Ureter (tissue), 1 donor: Measurements from ENCODE around the gene COL15A1. TPM values are rescaled to one million over a fixed set of nuclear protein-coding genes. Genes with fewer than 3 reads are reported as not detected.

Experiments
- DNase-seq: peaks from one replicate; pipeline ENCODE4 v3.0.0-alpha.2; 2020; ENCODE audit warnings: low spot score
- total RNA-seq: library from RNA; stranded (reverse); gene quantifications from one replicate; pipeline ENCODE4 v1.2.4, GENCODE V29; 2023
- donor health status: DM: yes; HTN: yes; CAD: no.

The COL15A1 gene
- total RNA-seq, 1 donor from 2014 or later, result 63.2 TPM

DNA sequence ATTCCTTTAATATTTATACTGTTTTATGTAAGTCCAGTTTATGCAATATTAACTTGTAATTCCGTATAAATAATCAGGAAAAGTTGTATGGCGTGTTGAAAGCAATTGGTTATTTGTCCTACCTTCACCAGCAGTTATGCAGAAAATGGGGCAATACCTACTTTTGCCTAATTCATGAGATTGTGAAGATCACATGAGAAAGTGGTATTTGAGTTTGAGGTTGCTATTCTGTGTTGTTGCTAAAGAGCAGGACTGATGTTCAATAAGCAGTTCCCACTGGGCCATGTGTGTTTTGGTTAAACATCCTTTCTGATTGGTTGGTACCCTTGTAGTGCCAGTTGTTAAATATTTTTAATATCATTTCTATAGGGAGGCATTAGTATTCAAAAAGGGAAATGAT lies 164.4 kb downstream of the COL15A1 start:
- DNase-seq, result no peak

DNA sequence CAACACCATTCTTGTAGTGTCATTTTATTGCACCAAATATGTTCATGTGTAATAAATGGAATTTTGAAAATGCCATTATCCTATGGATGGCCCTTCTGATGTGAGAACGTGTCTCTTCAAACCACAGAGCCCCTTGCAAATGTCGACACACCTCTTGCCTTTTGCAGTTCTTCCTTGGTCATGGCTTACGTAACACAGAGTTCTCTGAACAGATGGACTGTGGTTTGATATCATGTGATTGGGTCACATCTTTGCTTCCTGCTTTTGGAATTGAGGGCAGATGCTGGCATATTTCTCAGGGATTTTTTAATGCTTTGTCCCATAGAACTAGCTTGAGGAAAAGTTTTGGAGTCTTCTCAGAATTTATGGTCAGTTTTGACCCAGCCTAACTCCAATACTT lies 165.8 kb downstream of the COL15A1 start:
- no peak for DNase-seq

DNA sequence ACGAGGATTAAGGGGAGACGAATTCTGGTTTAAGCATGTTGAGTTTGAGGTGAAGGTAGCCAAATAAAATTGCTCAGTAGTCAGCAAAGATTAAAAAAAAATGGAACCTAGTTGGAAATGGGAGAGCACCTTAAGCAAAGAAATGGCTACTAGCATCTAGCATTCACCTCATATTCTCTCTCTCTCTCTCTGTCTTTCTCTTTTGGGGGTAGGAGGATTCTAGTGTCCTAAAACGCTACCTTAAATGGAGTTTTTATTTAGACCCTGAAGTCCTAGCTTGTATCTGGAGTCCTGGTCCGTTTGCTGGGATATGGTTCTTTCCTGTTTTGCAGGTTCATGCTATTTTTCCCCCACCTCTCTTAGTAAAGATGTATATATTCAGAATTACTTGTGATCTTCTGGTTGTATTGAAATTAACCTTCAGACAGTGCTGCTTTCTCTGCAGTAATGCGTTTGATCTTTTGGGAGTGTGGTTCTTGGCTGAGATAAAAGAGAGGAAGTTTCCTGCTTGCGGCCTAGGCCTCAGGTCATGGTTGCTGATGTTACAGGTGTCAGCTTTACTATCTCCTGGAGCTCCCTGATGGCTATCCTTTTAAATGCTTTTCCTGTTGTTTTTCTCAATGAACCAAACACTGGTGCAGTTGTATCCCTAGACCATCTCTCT lies 169.2 kb downstream of the COL15A1 start:
- DNase-seq, result no peak

DNA sequence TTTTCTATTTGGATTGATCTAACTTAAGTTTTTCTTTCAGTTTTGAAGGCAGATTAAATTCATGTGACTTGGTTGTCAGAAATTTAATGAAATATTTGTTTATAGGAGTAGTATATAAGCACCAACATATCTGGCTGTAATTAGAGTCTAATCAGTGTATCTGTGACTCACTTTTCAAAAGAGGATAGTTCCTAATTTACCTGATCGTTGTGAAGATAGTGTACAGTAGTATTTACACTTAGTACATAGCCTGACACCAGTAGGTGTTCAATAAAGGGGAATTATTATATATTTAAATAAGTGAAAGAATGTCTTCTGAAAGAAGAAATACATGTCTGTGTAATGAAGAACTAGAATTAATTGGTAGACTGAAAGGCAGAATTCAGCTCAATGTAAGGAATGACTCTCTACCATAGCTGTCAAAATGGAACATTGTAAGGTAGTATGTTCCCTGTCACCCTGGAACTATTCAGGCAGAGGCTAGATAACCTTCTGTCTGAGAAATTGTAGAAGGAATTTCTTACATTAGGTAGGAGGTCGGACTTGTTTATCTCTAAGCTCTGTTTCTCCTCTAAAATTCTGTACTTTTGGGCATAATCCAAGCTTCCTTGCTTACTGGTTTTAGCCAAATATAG lies 169.8 kb downstream of the COL15A1 start:
- DNase-seq, result no peak

DNA sequence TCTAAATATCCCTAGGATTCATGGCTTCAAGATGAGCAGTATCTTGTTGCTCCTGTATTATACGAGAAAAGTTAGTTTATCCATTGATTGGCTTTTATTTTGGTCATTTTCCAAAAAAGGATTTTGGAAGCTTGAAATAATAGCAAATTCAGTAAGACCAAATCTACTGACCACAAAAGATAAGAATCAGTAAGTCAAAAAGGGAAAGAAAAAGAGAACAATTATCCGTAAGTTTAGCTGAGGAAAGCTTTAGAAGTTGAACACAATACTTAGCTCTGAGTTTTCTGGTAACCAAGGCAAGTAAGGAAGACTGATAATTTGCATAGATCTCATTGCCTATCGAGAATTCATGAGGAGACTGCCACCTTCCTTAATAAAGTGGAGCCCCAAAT lies 170.3 kb downstream of the COL15A1 start:
- DNase-seq, result no peak

DNA sequence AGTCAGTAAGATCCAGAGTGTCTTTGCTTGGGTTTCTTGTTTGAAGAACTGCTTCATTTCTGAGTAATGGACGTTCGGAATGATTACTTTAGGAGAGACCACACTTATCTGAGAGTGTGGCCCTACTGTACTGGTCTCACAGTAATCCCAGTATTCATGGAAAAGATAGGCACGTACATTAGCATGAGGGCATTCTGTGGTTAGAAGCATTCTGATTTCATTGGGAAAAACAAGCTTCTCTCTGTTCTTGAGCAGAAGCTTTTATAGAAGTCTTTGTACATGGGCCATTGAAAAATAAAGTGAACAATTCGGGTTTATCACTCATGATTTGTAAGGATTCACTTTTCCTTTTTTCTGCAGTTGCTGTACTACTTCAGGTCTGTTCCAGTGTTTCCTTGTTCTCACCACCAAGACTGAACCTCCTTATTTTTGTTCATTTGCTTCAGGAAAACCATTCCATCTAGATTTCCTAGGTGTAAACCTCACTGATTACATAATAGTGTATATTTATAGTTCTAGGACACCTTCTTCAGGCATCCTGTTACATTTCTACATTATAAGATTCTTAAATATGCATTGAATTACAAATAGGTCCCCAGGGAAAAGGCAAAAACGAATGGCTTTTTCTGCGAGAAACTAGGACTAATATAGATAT lies 171.3 kb downstream of the COL15A1 start:
- no peak for DNase-seq

DNA sequence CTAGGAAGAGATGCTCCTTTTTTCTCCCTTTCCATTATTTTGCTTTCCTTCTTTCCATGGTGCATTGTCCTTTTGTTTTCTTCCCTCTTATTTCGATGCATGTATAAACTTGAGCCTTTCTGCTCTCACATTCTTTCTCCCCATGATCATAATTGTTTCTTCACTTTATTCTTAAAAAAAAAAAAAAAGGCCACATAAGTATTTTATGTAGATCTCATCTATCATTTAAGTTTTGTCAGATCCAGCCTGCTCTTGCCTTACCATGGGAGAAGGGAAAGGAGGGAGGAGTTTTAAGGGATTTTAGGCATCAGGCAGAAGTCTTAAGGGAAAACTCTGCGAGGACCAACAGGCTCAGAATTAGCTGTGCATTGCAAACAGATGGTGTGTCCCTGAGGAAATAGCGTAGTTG lies 172.3 kb downstream of the COL15A1 start:
- no peak for DNase-seq

DNA sequence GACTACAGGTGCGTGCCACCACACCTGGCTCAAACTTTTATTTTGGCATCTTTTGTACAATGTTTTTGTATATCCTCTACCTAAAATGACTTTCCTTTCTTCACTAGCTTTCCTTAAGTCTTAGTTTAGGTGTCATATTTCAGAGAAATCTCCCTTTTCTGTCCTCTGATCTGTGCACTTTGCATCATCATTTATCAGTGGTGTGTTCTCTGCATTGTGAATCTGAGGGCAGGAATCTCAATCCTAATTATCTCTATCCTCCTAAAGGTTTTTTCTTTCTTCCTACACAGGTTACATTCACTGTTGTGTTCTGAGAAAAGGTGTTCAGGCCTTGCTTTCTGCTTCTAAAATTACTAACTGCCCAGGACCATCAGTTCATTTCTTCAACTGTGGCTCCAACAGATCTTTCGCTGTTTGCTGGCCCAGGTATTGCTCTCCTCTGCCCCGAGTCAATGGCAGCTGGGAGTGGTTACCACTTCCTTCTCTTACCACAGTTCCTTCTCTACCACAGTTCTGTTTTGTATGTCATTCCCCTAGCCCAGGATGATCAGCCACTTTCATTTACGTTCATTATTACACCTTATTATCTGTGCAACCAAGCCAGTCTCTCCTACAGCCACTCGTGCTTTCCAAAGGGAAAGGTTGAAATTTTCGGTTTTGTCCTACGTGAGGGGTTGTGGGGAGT lies 175.2 kb downstream of the COL15A1 start:
- no peak for DNase-seq

DNA sequence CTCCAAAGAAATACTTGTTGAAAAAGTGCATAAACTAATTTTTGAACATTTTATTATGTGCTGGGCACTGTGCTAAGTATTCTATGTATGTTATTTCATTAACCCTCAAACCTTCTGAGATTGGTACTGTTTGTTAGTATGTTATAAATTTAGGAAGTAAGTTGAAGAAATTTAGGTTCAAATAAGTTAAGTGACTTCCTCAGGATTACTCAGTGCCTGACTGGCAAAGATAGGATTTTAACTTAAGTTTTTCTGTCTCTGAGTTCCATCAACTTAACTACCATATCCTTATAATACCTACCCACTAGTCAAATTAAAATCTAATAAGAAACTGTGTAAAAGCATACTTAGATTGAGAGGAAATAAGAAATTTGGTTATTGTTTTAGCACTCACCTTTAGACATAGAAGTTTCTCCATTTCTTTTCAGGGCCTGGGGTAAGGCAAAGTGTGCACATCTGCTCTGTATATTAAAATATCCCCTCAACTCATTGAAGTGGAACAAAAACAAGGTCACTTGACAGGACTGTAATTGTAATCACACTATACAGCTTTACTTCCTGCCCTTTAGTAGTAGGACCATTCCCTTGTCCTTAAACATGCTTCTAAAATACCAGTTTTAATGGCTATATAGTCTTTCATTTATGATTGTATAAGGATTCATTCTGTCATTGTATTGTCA lies 176.4 kb downstream of the COL15A1 start:
- DNase-seq, result no peak

Other genes starting within 250 kb of the COL15A1 start
- gene GABBR2, start 235.0 kb upstream of the COL15A1 start, total RNA-seq, result 12.2 TPM
- 38.1 TPM for gene ANKS6, start 147.4 kb upstream of the COL15A1 start, total RNA-seq
- 38.5 TPM for gene GALNT12, start 136.2 kb upstream of the COL15A1 start, total RNA-seq
- gene TGFBR1, start 161.2 kb downstream of the COL15A1 start, total RNA-seq, result 44.7 TPM